GM18909 (cell line): ENCODE measurements around the gene NUP85.
"Not testable (repeated sequence)": the region's sequence is repeated elsewhere in the genome, so short reads cannot be mapped to it uniquely, and the experiment has no call there.

Experiments used
- ATAC-seq: cut with Tn5 transposase; IDR thresholded peaks from one replicate; pipeline ENCODE4 v1.9.1; 2021; ENCODE audit warnings: mild to moderate bottlenecking; ENCODE audit not compliant: unreplicated experiment, poor library complexity

NUP85 gene

DNA sequence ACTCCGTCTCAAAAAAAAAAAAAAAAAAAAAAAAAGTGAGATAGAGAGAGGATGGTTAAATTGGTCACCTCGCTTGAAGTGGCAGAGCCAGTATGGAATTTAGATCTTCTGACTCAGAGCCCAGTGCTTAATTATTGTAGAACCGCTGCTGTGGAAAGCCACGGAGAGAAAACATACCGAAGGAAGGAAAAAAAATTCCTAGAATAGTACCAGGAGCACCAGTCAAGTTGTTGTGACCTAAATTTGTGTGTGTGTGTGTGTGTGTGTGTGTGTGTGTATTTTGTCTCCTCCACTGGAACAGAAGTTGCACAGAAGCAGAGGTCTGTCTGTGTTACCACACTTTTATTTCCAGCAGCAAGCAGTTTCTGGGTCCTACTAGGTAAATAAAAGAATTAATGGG, 10.6 kb upstream of the NUP85 start:
- no peak for ATAC-seq

DNA sequence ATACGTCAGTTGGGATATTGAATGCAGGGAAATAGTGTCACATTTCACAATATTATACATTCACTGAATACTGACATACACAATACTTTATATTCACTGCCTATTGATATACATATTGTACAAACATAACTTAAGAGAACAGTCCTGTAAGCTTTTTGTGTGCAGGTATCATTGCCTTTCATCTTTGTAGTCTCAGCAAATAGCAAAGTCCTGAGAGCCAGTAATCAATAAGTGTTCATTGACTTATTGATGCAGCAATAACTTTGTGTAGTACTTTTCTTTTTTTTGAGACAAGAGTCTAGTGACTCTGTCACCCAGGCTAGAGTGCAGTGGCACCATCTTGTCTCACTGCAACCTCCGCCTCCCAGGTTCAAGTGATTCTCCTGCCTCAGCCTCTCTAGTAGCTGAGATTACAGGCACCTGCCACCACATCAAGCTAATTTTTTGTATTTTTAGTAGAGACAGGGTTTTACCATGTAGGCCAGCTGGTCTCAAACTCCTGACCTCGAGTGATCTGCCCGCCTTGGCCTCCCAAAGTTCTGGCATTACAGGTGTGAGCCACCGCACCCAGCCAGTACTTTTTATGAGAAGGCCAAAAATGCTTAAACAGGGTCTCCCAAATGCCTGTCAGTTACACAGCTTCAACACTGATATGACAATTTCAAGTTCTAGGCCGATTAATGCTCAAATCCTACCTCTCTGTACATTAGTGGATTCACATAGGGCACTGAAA, 5.4 kb upstream of the NUP85 start:
- ATAC-seq: no peak

DNA sequence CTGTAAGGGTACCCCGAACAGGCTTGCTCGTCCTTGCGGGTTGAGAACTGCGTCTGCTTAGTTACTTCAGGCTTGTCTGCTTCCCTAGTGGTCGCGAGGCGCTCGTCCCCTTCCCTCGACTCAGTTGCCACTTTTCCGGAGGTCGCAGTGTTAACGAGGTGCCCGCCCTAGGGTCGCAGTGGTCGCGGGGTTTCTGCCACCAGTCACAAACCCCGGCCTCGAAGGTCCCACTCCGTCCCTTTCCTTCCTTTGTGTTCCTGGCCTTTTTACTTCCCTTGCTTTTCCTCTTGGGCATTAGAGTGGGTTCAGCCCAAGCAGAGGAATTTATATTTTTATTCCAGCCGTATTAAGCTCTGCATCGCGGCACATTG, 299 bp downstream of the NUP85 start:
- peak; percentile 15 for ATAC-seq

DNA sequence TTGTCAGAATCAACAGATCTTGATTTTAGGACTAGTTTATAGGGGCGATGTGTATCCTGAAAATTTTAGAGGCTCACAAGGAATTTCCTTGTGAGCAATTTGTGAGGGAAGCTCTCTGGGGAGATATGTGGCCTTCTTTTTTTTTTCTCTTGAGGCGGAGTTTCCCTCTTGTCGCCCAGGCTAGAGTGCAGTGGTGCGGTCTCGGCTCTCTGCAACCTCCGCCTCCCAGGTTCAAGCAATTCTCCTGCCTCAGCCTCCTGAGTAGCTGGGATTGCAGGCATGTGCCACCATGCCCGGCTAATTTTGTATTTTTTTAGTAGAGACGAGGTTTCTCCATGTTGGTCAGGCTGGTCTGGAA, 1.6 kb downstream of the NUP85 start:
- ATAC-seq: not testable (repeated sequence)

DNA sequence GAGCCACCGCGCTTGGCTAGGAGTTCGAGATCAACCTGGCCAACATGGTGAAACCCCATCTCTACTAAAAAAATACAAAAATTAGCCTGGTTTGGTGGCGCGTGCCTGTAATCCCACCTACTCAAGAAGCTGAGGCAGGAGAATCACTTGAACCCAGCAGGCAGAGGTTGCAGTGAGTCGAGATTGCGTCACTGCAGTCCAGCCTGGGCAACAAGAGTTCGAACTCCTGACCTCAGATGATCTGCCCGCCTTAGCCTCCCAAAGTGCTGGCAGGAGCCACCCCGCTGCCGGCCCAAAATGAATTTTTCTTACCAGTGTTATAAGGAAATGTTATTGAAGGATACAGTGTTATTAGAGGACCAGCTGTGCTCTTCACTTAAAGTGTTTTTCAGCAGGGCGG, 2.3 kb downstream of the NUP85 start:
- no peak for ATAC-seq

DNA sequence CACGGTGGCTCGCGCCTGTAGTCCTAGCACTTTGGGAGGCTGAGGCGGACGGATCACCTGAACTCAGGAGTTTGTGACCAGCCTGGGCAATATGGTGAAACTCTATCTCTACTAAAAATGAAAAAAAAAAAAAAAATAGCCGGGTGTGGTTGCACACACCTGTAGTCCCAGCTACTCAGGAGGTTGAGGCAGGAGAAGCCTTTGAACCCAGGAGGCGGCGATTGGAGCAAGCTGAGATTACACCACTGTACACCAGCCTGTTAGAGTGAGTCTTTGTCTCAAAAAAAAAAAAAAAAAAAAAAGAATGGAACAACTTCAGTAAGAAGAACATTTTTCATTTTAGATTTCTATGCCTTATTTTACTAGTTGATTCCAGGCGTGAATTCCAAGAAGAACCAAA, 2.7 kb downstream of the NUP85 start:
- no peak for ATAC-seq

DNA sequence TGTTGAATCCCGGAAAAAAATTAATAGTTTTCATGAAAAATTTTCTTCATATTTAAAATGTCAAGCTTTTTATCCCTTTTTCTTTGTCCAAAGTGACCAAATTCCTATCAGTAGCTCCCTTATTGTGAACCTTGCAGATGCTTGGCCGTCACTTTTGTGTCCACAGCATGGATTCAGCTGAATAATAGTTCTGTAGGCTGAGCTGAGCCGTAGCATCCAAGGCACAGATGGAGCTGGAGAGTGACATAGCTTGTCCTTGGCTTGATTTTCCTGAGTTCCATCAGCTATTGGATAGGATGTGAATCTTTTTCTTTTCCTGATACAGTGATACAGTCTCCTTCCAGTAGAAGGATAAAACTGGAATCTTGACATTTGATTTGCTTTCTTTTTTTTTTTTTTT, 3.6 kb downstream of the NUP85 start:
- ATAC-seq: no peak

DNA sequence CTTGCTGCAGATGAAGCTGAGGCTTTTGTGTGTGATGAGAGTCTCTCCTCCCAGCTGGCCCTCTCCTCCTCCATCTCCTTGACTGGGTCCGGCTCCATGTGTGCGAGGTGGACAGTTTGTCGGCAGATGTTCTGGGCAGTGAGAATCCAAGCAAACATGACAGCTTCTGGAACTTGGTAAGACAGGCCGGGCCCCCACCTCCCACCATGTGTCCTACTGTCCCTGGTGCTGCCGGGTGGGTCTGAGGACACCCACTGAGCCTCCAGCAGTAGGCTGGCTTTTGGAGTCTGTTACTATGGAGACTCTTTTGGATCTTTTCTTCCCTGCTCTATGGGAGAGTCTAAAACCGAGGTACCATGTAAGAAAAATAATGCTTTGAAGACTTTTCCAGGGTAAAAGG, 12.7 kb downstream of the NUP85 start:
- ATAC-seq: no peak

DNA sequence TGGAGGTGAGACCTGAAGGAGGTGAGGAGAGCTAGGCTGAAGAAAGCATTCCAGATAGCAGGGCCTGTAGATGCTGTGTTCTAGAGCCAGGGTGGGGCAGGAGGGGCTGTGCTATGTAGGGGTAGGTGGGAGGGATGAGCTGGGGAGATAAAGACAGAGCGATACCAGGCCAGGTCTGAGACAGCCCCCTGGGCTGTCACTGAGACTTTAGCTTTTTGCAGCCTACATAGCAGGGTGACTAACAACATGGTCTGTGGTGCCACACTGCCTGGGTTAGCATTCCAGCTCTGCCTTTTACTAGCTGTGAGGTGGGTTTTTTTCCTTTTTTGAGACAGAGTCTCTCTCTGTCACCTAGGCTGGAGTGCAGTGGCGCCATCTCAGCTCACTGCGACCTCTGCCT, 14.3 kb downstream of the NUP85 start:
- no peak for ATAC-seq

DNA sequence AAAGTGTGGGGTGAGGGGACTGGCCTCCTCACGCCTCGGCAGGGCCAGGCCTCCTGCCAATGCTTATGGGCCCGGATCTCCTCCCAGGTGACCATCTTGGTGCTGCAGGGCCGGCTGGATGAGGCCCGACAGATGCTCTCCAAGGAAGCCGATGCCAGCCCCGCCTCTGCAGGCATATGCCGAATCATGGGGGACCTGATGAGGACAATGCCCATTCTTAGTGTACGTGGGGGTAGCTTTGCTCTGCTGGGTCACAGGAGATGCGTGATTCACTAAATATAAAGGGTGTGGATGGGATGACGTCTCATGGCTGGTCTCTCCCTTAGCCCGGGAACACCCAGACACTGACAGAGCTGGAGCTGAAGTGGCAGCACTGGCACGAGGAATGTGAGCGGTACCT, 19.5 kb downstream of the NUP85 start:
- no peak for ATAC-seq

DNA sequence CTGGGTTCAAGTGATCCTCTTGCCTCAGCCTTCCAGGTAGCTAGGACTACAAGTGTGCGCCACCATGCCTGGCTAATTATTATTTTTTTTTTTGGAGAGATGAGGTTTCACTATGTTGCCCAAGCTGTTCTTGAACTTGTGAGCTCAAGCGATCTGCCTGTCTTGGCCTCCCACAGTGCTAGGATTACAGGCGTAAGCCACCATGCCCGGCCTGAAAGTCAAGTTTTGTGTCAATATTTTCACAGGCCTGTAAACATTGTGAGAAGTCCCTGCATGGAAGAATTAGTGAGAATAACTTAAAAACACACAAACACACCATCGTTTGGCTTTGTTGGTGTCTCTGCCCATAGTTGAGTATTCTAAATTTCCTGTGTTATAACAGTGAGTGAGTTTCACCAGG, 22.2 kb downstream of the NUP85 start:
- ATAC-seq: no peak

DNA sequence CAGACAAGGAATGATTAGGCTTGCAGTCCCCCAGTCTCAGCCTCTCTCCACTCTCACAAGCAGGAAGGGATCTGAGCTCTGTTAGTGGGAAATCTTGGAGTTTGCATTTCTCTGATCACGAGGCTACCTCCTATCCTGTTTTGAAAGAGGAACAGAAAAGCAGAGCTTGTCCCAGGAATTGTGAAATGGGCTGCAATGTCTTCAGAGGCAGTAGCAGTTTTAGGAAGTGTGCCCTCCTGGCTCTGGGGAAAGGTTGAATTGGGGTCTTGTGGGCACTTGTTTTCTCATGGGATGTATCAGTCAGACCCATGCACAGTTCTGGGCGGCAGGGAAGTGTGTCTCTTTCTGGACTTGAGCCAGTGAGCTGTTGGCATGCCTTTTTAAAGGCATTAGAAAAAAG, 22.8 kb downstream of the NUP85 start:
- ATAC-seq: no peak

DNA sequence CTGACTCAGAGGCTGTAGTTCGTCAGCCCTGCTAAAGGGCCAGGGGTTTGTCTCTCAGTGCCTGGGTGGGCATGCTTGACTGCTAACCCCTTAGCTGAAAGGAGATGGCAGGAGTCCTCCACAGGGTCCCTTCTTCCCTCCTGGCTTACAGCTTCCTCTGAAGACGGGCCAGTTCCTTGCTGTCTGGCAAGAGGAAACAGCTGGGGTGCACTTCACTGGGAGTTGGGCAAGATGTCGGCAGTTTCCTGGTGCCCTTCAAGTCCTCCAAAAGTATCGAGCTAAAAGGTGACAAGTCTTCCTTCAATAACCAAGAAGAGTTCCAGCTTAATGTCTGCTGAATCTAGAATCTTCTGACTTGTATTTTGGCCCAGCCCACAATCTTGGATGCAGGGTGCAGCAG, 23.4 kb downstream of the NUP85 start:
- ATAC-seq: no peak

DNA sequence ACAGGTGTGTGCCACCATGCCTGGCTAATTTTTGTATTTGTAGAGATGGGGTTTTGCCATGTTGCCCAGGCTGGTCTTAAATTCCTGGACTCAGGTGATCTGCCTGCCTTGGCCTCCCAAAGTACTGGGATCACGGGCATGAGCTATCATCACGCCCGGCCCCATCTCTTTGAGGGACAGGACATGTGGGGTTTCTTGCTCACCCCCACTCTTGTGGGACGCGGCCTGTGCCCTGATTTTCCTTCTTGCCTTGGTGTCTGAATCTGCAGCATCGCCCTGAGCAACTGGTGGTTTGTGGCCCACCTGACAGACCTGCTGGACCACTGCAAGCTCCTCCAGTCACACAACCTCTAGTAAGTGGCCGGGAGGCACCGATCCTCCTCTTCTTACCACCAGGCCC, 25.6 kb downstream of the NUP85 start:
- no peak for ATAC-seq

DNA sequence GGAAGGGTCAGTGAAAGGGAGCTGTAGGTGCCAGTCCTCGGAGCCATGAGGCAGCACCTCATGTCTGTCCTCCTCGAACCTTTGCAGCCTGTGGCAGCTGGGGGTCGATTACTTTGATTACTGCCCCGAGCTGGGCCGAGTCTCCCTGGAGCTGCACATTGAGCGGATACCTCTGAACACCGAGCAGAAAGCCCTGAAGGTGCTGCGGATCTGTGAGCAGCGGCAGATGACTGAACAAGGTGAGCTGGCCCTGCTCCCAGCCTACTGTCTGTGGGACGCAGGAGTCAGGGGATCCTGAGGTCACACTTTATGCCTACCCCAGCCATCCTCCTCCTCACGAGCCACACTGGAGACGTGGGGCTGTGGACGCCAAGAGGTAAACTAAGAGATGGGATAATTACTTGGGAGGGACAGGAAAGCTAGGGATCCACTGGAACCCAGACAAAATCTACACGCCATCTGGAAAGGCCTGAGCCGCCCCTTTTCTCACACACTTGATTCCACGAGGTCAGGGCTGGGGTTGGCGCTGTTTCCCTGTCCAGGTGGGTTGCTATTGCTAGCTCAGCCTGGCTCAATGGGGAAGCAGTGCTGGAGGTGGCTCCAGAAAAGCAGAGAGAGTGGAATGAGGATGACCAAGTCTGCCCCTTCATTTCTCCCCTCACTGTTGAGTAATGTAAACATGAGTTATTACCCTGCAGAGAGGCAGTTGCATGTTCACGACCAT, 26.4 kb downstream of the NUP85 start:
- no peak for ATAC-seq

DNA sequence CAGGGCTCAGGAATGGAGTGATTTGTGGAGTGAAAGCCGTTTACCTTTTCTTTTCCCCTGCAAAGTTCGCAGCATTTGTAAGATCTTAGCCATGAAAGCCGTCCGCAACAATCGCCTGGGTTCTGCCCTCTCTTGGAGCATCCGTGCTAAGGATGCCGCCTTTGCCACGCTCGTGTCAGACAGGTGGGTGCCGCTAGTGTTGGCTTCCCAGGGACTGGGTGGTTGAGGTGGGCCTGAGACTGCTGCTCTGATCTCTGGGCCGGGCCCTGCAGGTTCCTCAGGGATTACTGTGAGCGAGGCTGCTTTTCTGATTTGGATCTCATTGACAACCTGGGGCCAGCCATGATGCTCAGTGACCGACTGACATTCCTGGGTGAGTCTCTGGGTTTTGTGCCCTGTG, 27.3 kb downstream of the NUP85 start:
- no peak for ATAC-seq

DNA sequence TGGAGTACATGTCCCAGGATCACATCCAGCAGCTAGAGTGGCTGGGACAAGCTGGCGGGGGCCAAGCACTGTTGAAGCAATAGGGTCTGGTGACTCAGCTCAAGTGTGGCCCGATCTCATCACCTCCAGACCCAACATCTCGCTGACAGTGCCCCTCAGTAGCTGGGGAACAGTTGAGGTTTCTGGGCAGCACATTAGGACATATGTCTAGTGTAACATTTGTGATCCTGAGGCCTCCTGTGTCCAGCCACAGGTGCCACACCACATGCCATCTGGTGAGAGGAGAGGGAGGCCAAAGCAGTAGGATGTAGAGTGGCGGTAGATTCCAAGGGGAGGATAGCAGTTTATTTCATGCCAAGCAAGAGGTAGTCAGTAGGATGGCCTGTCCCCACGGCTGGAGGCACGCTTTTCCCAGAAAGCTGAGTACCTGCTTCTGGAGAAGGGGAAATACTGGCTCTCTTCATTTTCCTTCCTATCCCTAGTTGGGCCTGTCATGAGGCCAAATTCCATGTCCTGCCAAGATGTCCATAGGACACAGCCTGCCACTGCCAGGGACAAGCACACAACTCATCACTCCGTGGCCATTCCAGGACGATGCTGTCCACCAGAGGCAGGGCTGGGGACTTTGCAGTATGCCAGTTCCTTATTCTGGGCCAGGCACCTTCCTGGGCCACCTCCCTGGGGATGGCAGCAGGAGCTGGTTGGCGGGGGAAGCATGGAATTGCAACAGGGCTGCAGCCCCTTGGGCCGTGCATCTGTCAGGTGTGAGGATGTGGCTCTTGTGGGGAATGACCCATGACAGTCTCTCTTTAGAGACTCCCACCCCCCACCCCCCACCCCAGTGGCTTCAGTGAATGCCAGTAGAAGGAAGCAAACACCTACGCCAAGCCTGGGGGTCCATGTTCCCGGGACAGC, 31.9 kb downstream of the NUP85 start:
- no peak for ATAC-seq

DNA sequence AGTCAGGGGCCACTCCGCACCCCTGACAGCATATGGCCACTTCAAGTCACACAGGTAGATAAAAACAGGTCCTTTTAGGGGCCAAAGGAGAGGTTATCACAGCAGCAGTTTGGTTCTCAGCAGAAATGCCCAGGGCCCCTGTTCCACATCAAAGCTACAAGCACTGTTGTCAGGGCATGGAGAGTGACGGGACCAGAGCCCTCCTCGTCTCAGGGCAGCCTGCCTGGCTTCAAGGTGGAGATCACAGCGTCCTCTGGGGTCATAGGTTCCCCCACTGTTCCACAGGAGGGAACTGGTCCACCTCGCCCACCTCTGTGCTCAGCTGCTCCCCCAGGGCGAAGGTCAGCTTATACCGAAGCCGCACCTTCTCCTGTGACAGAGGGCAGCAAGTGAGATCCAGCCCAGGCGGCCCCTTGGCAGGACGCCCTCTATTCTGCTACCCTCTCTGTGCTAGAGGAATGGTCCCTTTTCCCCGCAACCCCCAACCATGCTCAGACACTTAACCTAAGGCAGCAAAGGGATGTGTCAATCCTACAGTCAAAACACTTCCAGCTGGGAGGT, 32.6 kb downstream of the NUP85 start:
- ATAC-seq: no peak

DNA sequence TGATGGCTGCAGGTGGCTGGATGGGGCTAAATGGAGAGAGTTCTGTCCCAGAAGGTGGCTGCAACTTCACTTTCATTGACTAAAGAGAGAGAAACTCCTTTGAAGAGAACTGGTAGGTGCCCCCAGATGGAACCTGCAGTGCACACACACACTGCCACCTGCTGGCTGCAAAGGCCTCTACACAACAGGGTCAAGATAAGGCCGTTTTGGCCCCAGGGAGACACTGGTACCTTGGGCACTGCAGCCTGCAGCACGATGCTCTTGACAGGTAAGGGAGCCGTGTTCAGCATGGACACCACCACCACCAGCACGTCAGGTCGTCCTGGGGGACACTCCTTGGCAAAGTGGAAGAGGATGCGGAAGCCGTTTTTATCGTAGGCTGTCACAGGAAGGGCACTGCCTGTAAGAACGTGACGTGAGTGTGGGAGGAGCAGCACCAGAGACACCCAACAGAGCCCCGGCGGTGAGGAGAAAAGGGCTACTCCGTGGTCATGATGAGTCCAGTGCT, 33.3 kb downstream of the NUP85 start:
- ATAC-seq: no peak

DNA sequence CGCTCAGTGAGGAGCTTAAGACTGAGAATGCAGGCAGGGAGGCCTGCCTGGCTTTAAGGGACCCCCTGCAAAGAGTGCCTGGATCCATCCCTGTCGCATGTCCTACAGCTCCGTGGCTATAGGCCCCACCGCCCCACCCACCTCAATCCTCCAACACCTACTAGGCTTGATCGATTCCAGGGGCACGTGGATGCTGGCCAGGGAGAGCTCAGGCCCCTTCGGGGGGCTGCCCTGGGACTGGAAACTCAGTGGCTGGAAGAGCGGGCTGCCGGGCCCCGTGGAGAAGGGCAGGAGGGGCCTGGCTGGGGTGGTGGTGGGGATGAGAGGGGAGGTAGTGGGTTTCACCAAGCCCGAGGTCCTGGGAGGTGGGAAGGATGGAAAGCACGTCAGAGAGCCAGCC, 33.7 kb downstream of the NUP85 start:
- ATAC-seq: no peak
